Breast epithelium (tissue), 3 donors: ENCODE data around the gene MAP3K6.

Source experiments
- POLR2A ChIP-seq: fragments of 450-650 bp; IDR thresholded peaks from one replicate; pipeline ENCODE4 v1.6.1; 2016; ENCODE audit warnings: antibody characterized with exemption, mild to moderate bottlenecking, moderate library complexity
- TF ChIP-seq, protein P1 (sequence below), 3 donors: fragments of 450-650 bp; IDR thresholded peaks; one replicate each; pipeline ENCODE4 v1.5.1; 2016 to 2017; ENCODE audit warnings: antibody characterized with exemption in 3 of 3, mild to moderate bottlenecking in 3 of 3, moderate library complexity in 3 of 3

DNA sequence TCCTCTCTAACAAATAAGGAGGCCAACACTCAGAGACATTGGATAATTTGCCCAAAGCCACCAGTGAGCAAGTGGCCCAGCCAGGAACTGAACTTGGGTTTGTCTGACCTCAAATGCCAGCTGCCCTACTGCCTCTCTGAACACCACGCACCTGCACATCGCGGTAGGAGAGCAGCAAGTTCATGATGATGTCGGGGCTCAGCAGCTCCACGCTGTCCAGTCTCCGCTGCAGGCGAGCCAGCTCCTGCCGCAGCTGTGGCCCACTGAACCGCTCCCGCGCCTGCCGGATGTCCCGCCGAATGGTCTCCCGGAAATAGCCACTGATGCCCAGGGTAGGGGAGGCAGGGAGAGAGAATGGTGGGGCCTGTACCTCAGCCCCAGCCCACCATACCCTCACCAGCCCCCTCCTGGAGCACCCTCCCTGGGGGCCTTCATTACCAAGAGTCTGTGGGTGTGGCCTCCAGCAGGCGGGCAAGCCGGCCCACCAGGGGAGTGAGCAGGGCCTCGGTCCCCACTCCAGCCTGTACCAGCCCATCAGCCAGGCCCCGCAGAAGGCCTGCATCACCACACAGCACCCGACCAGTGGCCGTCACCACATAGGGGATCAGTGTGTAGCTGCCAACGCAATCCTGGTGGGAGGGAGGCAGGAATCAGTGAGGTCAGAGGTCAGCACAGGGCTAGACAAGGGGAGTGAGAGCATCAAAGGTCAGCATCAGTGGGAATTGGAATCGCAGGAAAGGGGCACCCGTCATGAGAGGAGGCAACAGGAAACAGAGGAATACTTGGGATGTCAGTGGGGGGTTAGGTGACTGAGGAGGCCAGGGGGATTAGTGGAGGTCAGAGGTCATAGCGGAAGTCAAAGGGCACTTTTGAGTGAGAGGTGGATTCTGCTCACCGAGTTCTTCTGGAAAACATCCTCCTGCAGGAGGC lies 2.7 kb downstream of the MAP3K6 start:
- no peak for TF ChIP-seq POLR2A
- TF ChIP-seq, protein P1, sequence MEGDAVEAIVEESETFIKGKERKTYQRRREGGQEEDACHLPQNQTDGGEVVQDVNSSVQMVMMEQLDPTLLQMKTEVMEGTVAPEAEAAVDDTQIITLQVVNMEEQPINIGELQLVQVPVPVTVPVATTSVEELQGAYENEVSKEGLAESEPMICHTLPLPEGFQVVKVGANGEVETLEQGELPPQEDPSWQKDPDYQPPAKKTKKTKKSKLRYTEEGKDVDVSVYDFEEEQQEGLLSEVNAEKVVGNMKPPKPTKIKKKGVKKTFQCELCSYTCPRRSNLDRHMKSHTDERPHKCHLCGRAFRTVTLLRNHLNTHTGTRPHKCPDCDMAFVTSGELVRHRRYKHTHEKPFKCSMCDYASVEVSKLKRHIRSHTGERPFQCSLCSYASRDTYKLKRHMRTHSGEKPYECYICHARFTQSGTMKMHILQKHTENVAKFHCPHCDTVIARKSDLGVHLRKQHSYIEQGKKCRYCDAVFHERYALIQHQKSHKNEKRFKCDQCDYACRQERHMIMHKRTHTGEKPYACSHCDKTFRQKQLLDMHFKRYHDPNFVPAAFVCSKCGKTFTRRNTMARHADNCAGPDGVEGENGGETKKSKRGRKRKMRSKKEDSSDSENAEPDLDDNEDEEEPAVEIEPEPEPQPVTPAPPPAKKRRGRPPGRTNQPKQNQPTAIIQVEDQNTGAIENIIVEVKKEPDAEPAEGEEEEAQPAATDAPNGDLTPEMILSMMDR (IDR thresholded peaks at IDR 0.05) = no peak
